Measurements from ENCODE around the gene ENOX1. TPM values are rescaled to one million over a fixed set of nuclear protein-coding genes. Genes with fewer than 3 reads are reported as not detected.

The ENOX1 gene
- total and polyA plus RNA-seq, 2 of the 13 experiments (the other 11 are each of a cell fraction or from before 2014, with no cell fraction given), result not detected

- in situ Hi-C loops (cut with HindIII; ENCODE audit: extremely low pct_ligation_motif_present, low pct_unique_long_range_greater_than_20kb) (no loop called here), intact Hi-C loops (cut with micrococcal nuclease; ENCODE audit: unreplicated experiment) (no loop called here)
- TF ChIP-seq GLMP (CRISPR knock-in tag; IDR thresholded peaks at IDR 0.05; ENCODE audit: borderline replicate concordance) (no peak), ZGPAT (CRISPR knock-in tag; IDR thresholded peaks at IDR 0.05) (no peak), RORA (CRISPR knock-in tag; IDR thresholded peaks at IDR 0.05) (no peak), ZNF672 (CRISPR knock-in tag; IDR thresholded peaks at IDR 0.05) (no peak), ZNF639 (CRISPR knock-in tag; conservative IDR thresholded peaks at IDR 0.05) (no peak), JARID2 (CRISPR knock-in tag; IDR thresholded peaks at IDR 0.05; ENCODE audit: insufficient replicate concordance) (no peak), ZNF678 (CRISPR knock-in tag; IDR thresholded peaks at IDR 0.05) (no peak), TCF7 (IDR thresholded peaks at IDR 0.05; ENCODE audit: low read depth) (no peak), ZNF704 (CRISPR knock-in tag; IDR thresholded peaks at IDR 0.05; ENCODE audit: borderline replicate concordance) (no peak), ISL2 (CRISPR knock-in tag; IDR thresholded peaks at IDR 0.05) (no peak)
- H3K4me2 ChIP-seq (ENCODE audit: low read depth, low read length), result no peak overlapping the region
- H3K4me1 ChIP-seq (ENCODE audit: insufficient read depth, low read length), result no peaks in the 10 kb centered on the region
- DNase-seq (ENCODE audit: low spot score), result no peak
- H3K79me2 ChIP-seq (ENCODE audit: insufficient read depth, low read length), result no peaks in the 10 kb centered on the region
- H3K9ac ChIP-seq (ENCODE audit: insufficient read depth, low read depth, low read length), result no peak overlapping the region
- no peak for FAIRE-seq
- BruUV-seq (replicated peaks), result no TSS peak
- no peak for ATAC-seq
- 0% methylated on average over 5 of the region's 5 CpGs for WGBS (ENCODE audit: low lambda C conversion rate)
- no peaks in the 10 kb centered on the region for H3K9me3 ChIP-seq (ENCODE audit: low read length)
- no peaks in the 10 kb centered on the region for H4K20me1 ChIP-seq (ENCODE audit: insufficient read depth, low read length)
- H3K36me3 ChIP-seq (replicated peaks in 1 of 2; ENCODE audit: control insufficient read depth in 1 of 2, insufficient read depth in 2 of 2, low read length in 2 of 2), result no peaks in the 10 kb centered on the region
- no peak overlapping the region for H3K27ac ChIP-seq (ENCODE audit: extremely low read length, insufficient read depth, low read length)
- ChIA-PET CTCF (ENCODE audit: low intra/inter-chr PET ratio, low total read pairs) (no interaction called here), POLR2A (no interaction called here)
- no peak overlapping the region for H3K4me3 ChIP-seq (replicated peaks in 1 of 3; ENCODE audit: insufficient read depth in 1 of 3, low read depth in 2 of 3, low read length in 3 of 3)
- no peaks in the 10 kb centered on the region for H3K27me3 ChIP-seq (ENCODE audit: control insufficient read depth in 1 of 2, insufficient read depth in 2 of 2, low read length in 2 of 2)
- H2AFZ ChIP-seq (ENCODE audit: low read length), result no peak overlapping the region
These were observed 403.1 kb downstream of the ENOX1 start for GRCh38 chr13:43383498-43384165.

All from HepG2 (cell line).